HL-60/S4 (cell line): ENCODE measurements around the gene RTN3.

Source experiments
- in situ Hi-C: fragments of 300-500 bp; cut with MboI; formaldehyde crosslinking; loops from 2 replicates; pipeline ENCODE4 v1.14.3; 2022; ENCODE audit warnings: low sequenced_read_pairs

Gene RTN3

GRCh38 chr11:63737718-63738117, 56.4 kb downstream of the RTN3 start:
- in situ Hi-C loops: no loop called here

GRCh38 chr11:63738720-63739360, 57.5 kb downstream of the RTN3 start:
- in situ Hi-C loops: no loop called here

GRCh38 chr11:63745304-63746170, 64.2 kb downstream of the RTN3 start:
- in situ Hi-C loops: no loop called here

GRCh38 chr11:63747011-63747410, 65.7 kb downstream of the RTN3 start:
- in situ Hi-C loops: no loop called here

- in situ Hi-C loops: no loop called here
Observed at GRCh38 chr11:63749624-63750023, 68.3 kb downstream of the RTN3 start.

- in situ Hi-C loops: no loop called here
Observed at GRCh38 chr11:63756919-63757761, 75.8 kb downstream of the RTN3 start.

- in situ Hi-C loops: no loop called here
Observed at GRCh38 chr11:63760487-63761079, 79.3 kb downstream of the RTN3 start.

- in situ Hi-C loops: no loop called here
Observed at GRCh38 chr11:63761188-63761587, 79.9 kb downstream of the RTN3 start.

- in situ Hi-C loops: no loop called here
Observed at GRCh38 chr11:63761931-63762653, 80.8 kb downstream of the RTN3 start.

GRCh38 chr11:63762654-63763495, 81.6 kb downstream of the RTN3 start:
- in situ Hi-C loops: no loop called here

- in situ Hi-C loops: no loop called here
Observed at GRCh38 chr11:63763496-63764339, 82.4 kb downstream of the RTN3 start.

- in situ Hi-C loops: no loop called here
Observed at GRCh38 chr11:63764340-63764678, 83.0 kb downstream of the RTN3 start.

GRCh38 chr11:63764679-63765647, 83.7 kb downstream of the RTN3 start:
- in situ Hi-C loops: no loop called here

GRCh38 chr11:63765688-63766241, 84.5 kb downstream of the RTN3 start:
- in situ Hi-C loops: no loop called here

GRCh38 chr11:63766531-63767235, 85.4 kb downstream of the RTN3 start:
- in situ Hi-C loops: no loop called here

- in situ Hi-C loops: no loop called here
Observed at GRCh38 chr11:63767267-63767564, 85.9 kb downstream of the RTN3 start.
